Activated T-cell treated with anti-CD3 and anti-CD28 coated beads for 48 hours (primary cell): ENCODE data around the gene PLK1.
"Not testable (repeated sequence)": the region's sequence is repeated elsewhere in the genome, so short reads cannot be mapped to it uniquely, and the experiment has no call there.

Source experiments
- DNase-seq: peaks from one replicate; pipeline ENCODE4 v3.0.0-alpha.2; 2020; ENCODE audit warnings: low read depth

The PLK1 gene

DNA sequence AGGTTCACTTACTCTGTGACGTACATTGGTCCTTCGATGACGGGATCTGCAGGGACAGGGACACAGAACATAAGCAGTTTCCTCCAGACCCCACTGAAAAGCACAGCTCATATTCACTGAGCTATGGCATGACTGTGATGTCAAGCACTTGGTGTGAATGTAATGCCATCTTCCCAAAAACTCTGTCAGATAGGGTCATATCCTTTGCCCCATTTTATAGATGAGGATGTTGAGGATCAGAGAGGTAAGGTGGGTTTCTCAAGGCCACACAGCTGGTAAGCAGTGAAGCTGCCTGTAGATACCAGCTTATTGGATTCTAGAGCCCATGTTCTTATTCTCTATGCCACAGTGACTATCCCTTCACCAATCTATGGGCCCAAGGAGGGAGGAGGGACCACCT is 31.8 kb downstream of the PLK1 start:
- no peak for DNase-seq

DNA sequence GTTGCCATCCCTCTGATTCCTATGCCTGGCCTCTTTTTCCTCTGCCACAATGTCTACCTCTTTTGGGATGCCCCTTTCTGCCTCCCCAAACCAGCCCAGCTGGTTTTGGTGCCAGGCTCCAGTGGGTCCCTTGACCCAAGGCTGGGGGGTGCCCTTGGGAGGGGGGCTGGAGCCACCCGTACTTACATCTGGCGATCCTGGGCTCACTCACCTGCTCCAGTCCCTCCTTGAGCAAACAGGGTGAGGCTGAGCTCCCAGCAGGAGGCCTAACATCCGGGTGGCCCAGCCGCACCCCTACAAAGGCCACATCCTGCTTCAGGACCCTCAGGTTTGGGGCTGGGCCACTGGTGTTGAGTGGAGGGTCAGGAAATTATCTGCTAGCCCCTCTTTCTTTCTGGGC is 33.1 kb downstream of the PLK1 start:
- no peak for DNase-seq

DNA sequence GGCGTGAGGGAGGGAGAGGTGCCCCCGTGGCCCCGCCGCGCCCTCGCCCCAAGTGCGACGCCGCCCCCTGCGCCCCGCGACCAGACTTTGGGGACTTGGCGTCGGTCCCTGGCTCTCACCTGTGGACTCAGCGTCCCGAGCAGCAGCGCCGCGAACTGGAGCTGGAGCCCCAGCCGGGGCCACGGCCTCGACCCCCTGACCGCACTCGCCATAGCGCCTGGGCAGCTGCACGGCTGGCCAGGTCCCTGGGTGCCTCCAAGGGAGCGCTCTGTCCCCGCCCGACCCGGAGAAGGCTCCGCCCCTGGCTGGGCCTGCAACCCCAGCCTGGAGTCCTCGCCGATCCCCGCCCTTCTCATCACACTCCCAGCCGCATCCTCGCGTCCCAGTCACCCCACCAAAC is 34.3 kb downstream of the PLK1 start, which contains the start of gene ERN2:
Gene ERN2, minus strand, starts transcription at position 247 of the 400 bp plus-strand sequence. Its CDS starts 35 bp downstream, at position 212.
- no peak for DNase-seq

DNA sequence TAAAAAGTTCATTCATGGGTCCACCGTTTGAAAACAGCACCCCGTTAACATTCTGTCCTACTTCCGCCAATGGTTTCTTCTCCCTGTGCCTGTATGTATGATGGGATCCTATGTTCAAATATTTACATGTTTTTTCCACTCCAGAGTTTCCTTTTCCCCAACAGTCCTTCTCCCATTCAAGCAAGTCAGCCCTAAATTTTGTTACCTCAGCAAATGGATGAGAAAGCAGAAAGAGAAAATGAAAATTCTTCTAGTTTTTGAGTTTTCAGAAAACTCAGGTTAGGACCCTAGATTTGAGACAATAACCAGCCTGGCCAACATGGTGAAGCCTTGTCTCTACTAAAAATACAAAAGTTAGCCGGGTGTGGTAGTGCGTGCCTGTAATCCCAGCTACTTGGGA is 37.8 kb downstream of the PLK1 start:
- DNase-seq = no peak

DNA sequence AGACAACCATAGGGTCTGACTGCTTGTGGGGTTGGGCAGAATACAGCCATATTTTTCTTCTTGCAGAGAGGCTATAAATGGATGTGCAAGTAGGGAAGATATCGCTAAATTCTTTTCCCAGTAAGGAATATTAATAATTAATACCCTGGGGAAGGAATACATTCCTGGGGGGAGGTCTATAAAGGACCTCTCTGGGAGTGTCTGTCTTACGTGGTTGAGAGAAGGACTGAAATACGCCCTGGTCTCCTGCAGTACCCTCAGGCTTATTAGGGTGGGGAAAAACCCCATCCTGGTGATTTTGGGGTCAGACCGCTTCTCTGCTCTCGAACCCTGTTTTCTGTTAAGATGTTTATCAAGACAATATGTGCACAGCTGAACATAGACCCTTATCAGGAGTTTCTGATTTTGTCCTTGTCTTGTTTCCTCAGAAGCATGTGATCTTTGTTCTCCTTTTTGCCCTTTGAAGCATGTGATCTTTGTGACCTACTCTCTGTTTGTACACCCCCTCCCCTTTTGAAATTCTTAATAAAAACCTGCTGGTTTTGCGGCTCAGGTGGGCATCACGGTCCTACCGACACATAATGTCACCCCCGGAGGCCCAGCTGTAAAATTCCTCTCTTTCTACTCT is 44.0 kb downstream of the PLK1 start:
- not testable (repeated sequence) for DNase-seq

DNA sequence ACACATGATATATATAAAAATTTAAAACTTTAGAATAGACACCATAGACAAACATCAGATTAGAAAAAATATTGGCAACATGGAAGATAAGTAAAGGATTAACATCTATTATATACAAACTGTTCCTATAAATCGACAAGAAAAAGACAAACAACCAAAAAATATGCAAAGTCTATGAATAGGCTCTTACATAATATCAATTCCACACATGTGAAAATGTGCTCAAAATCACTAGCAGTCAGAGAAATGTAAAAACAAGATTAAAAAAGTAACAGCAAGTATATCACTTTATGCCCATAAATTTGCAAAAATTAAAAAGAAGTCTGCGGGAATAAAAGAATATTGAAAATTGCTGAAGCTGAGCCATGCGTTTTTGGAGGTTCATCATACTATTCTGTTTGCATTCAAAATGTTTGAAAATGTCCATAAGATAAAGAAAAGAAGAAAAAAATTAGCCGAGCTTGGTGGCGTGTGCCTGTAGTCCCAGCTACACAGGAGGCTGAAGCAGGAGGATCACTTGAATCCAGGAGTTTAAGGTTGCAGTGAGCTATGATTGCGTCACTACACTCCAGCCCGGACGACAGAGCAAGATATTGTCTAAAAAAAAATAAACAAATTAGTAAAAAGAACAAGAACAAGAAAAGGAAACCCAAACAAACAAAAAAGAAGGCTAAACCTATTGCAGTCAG is 45.6 kb downstream of the PLK1 start:
- DNase-seq = no peak

DNA sequence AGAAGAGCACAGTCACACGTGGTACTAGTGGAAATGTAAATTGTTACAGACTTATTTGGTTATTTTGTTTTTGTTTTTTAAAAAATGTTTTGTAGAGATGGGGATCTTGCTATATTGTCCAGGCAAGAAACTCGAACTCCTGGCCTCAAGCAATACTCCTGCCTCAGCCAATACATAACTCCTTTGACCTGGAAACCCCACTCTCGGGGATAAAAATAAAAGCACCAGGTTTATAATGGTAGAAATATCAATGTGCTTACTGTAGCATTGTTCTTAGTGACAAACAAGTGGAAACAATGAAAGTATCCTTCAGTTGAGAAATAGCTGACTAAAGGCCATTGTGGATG is 46.1 kb downstream of the PLK1 start:
- no peak for DNase-seq

DNA sequence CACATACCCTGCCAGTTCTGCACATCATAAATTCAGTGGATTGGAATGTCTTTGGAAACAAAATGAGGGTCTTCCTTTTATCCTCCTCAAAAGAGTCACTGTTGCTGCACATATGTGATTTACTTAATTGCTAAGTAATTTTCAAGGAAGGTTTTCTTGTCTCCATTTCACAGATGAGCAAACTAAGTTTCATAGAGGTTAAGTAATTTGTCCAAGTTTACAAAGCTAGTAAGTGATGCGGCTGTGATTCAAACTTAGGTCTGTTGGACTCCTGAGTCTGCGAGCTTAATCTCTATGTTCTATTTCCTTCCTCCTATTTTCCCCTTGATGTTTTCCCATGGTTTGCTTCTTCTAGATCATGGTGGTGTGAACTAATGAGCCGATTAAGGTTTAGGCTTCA is 48.0 kb downstream of the PLK1 start:
- no peak for DNase-seq

DNA sequence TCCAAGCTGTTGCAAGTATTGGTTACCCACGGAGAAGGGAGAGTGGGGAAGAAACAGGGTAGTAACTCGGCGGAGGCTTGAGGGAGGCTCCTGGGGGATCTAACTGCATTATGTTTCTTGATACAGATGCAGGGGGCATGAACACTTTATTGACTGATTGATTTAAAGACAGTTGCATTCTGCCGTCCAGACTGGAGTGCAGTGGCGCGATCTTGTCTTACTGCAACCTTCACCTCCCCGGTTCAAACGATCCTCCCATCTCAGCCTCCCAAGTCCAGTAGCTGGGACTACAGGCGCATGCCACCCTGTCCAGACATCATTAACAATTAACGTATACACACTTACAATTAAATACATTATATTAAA is 49.4 kb downstream of the PLK1 start:
- no peak for DNase-seq

DNA sequence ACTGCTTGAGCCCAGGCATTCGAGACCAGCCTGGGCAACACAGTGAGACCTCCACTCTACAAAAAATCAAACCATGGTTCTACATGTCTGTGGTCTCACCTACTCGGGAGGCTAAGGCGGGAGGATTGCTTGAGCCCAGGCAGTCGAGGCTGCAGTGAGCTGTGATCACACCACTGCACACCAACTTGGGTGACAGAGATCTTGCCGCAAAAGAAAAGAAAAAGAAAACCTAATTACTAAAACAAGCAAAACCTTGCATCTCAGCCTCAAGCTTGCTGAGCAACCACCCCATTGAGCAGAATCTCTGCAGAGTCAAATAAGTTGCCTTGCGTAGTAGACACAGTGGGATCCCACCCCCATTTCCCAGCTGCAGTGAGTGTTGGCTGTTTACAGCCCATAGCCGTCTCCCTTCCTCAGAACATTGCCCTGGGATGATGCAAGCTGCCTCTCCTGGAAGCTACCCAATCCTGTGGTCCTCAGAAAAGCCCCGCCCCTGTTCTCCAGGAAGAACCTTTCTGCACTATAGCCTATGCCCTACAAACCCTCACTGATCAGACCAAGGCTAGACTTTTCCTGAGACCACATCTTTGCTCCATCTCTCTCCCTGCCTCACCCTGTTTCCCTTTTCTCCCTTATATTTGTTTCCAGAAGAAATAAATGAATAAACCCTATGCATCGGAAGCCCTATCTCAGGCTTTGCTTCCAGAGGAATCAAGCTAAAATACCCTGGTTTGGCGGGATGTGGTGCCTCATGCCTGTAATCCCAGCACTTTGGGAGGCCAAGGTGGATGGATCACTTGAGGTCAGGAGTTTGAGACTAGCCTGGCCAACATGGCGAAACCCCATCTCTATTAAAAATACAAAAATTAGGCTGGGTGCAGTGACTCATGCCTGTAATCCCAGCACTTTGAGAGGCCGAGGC is 51.1 kb downstream of the PLK1 start:
- no peak for DNase-seq

DNA sequence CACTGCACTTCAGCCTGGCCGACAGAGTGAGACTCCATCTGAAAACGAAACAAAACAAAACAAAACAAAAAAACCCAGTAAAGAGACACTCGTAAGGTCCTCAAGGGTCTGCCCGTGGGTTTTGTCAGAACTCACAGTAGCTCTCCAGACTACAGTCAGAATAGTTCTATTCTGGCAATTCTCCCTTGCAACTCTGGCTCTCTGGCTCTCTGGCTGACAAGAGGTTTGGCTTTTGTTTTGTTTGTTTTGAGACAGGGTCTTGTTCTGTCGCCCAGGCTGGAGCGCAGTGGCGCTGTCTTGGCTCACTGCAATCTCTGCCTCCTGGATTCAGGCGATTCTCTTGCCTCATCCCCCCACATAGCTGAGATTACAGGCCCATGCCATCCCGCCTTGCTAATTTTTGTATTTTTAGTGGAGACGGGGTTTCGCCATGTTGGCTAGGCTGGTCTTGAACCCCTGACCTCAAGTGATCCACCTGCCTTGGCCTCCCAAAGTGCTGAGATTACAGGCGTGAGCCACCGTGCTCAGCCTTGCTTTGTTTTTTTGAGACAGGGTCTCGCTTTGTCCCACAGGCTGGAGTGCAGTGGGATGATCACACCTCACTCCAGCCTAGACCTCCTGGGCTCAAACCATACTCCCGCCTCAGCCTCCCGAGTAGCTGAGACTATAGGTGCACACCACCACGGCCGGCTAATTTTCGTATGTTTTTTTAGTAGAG is 55.6 kb downstream of the PLK1 start:
- DNase-seq = no peak

DNA sequence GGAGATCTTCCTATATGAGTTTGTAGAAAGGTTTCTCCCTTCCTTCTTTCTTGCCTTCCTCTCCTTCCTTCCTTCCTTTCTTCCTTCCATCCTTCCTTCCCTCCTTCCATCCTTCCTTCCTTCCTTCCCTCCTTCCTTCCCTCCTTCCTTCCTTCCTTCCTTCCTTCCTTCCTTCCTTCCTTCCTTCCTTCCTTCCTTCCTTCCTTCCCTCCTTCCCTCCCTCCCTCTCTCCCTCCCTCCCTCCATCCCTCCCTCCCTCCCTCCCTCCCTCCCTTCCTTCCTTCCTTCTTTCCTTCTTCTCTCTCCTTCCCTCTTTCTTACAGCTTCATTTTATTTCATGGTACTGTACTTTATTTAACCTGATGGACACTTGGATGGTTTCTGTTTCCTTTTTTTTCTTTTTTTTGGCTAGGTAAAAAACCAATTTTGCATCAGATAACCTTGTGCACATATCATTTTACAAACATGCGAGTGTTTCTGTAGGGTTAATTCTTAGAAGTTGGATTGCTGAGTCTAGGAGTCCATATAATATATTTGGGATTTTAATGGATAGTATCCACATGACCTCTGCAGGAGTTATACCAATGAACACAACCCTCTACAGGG is 58.8 kb downstream of the PLK1 start:
- not testable (repeated sequence) for DNase-seq

DNA sequence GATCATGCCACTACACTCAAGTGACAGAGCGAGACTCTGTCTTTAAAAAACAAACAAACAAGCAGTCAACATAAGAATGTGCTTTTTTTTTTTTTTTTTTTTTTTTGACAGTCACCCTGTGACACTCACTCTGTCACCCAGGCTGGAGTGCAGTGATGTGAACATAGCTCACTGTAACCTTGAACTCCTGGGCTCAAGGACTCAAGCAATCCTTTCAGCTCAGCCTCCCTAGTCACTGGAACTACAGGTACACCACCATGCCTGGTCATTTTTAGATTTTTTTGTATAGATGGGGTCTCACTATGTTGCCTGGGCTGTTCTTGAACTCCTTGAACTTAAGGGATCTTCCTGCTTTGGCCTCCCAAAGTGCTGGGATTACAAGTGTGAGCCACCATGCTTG is 60.8 kb downstream of the PLK1 start:
- DNase-seq = no peak
